HUES48 (cell line): ENCODE results near the gene ANKRD55.

Experiments used
- H3K27ac ChIP-seq: one replicate; pipeline ENCODE4 v1.7.0; 2013; ENCODE audit warnings: low read depth, low read length, inconsistent platforms
- H3K27me3 ChIP-seq: 2 replicates; pipeline ENCODE4 v1.6.1; 2013; ENCODE audit warnings: mild to moderate bottlenecking, low read length; ENCODE audit not compliant: control insufficient read depth, insufficient read depth
- H3K36me3 ChIP-seq: 2 replicates; pipeline ENCODE4 v1.6.1; 2013; ENCODE audit warnings: low read length; ENCODE audit not compliant: control insufficient read depth, insufficient read depth
- H3K4me1 ChIP-seq: 2 replicates; pipeline ENCODE4 v1.6.1; 2013; ENCODE audit warnings: mild to moderate bottlenecking, low read length; ENCODE audit not compliant: control insufficient read depth, insufficient read depth
- H3K4me3 ChIP-seq: 2 replicates; pipeline ENCODE4 v1.5.1; 2013; ENCODE audit warnings: mild to moderate bottlenecking, low read depth, low read length
- H3K9ac ChIP-seq: 2 replicates; pipeline ENCODE4 v1.6.1; 2013; ENCODE audit warnings: mild to moderate bottlenecking, low read depth, low read length, moderate library complexity
- H3K9me3 ChIP-seq: 2 replicates; pipeline ENCODE4 v1.6.1; 2013; ENCODE audit warnings: low read length; ENCODE audit not compliant: control insufficient read depth, insufficient read depth

The ANKRD55 gene

GRCh38 chr5:56055287-56055686, 177.8 kb downstream of the ANKRD55 start:
- Histone ChIP-seq H3K4me1 (no peaks in the 10 kb centered on the region), H3K4me3 (no peak overlapping the region), H3K36me3 (no peaks in the 10 kb centered on the region), H3K27ac (no peak overlapping the region), H3K9ac (no peak overlapping the region), H3K27me3 (no peaks in the 10 kb centered on the region), H3K9me3 (0 out of 2 replicates have a peak, but pooled peaks cover 4% of the 10 kb centered on the region)

DNA sequence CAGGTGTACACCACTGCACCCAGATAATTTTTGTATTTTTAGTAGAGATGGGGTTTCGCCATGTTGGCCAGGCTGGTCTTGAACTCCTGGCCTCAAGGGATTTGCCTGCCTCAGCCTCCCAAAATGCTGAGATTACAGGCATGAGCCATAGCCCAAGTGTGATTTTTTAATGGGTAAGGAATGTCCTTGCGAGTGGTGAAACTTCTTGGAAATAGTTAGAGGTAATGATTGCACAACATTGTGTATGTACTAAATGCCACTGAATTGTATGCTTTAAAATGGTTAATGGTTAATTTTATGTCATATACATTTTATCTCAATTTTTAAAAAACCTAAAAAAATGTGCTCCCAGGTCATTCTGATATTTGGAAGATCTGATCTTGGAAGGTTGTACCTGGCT, 178.5 kb downstream of the ANKRD55 start:
- H3K27ac ChIP-seq: no peak overlapping the region
- H3K9ac ChIP-seq: no peak overlapping the region
- H3K4me3 ChIP-seq: no peak overlapping the region
- 0 out of 2 replicates have a peak, but pooled peaks cover 4% of the 10 kb centered on the region for H3K9me3 ChIP-seq
- H3K27me3 ChIP-seq: no peaks in the 10 kb centered on the region
- H3K4me1 ChIP-seq: no peaks in the 10 kb centered on the region
- H3K36me3 ChIP-seq: no peaks in the 10 kb centered on the region

DNA sequence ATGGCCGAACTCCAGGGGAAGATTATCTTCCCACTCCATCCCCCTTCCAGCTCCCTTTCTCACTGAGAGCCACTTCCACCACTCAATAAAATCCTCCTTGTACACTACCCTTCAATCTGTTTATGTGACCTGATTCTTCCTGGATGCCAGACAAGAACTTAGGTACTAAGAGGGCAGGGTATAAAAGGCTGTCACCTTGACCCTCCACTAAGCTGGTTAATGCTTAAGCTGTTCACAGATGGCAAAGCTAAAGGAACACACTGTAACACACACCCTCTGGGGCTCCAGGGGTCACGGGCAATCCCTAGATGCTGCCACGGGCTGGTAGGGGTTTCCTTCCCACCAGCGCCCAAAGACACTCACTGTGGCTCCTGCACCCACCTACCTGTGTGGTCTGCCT, 179.8 kb downstream of the ANKRD55 start:
- Histone ChIP-seq H3K36me3 (no peaks in the 10 kb centered on the region), H3K4me1 (no peaks in the 10 kb centered on the region), H3K27ac (no peak overlapping the region), H3K9ac (no peak overlapping the region), H3K4me3 (no peak overlapping the region), H3K9me3 (0 out of 2 replicates have a peak, but pooled peaks cover 4% of the 10 kb centered on the region), H3K27me3 (no peaks in the 10 kb centered on the region)

DNA sequence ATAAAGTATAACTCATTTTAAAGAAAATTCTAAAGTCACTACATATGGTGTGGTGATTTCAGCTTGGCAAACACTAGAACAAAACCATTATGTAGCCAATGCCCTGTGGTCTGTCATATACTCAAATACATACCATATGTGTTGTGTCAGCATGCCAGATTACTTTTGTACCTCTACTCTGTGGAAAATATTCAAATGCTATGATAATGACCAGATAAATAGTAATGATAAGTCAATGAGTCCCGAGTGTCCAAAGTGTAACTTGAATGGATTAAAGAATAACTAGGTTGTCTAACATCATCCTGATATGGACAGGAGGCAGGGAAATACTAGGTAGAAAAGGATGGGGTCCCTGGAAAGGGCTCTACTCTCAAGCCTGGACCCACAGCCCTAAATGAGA, 180.4 kb downstream of the ANKRD55 start:
- H3K9me3 ChIP-seq: 0 out of 2 replicates have a peak, but pooled peaks cover 4% of the 10 kb centered on the region
- no peaks in the 10 kb centered on the region for H3K27me3 ChIP-seq
- H3K36me3 ChIP-seq: no peaks in the 10 kb centered on the region
- H3K9ac ChIP-seq: no peak overlapping the region
- H3K4me1 ChIP-seq: no peaks in the 10 kb centered on the region
- H3K27ac ChIP-seq: no peak overlapping the region
- H3K4me3 ChIP-seq: no peak overlapping the region

DNA sequence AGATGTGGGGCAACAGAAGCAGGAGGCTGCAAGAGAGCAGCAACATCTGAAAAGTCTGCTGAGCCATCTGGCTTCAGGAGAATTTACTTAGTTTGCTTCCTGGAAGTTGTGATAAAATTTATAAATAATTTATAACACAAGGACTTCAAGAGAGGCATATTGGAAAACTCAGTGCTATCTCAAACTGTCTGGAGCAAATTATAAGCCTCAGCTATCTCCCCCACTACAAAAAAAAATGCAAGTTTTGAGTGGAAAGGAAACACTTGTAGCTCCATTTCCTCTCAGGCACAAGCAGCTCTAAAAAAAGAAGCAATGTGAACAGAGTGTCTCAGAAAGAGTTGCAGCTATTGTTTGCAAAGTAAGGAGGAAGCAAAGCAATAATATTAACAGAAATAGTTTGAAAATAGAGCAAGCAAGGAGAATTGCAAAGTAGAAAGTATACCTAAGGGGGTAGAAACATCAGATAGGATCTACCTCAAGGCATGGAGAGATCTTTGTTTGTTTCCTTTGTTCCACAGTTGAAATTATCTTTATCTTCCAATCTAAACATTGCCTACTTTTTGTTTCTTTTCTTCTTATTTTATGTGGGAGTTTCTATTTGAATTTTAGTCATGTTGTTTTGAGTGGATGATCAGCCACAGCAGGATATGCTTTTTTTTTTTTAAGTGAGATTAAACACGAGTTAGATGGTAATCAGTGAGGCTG, 182.4 kb downstream of the ANKRD55 start:
- H3K27ac ChIP-seq: no peak overlapping the region
- H3K4me3 ChIP-seq: no peak overlapping the region
- H3K36me3 ChIP-seq: no peaks in the 10 kb centered on the region
- no peak overlapping the region for H3K9ac ChIP-seq
- H3K27me3 ChIP-seq: no peaks in the 10 kb centered on the region
- H3K4me1 ChIP-seq: no peaks in the 10 kb centered on the region
- H3K9me3 ChIP-seq: 0 out of 2 replicates have a peak, but pooled peaks cover 4% of the 10 kb centered on the region
